PC-3 (cell line): ENCODE measurements around the gene ADGRG1. TPM values are rescaled to one million over a fixed set of nuclear protein-coding genes. Genes with fewer than 3 reads are reported as not detected.

ENCODE experiments used
- ATAC-seq: fragments of 200-7000 bp; cut with Tn5 transposase; 2 replicates; pipeline ENCODE4 v1.9.1; 2020; ENCODE audit warnings: mild to moderate bottlenecking, moderate library complexity
- BruUV-seq: library from RNA; stranded (reverse); fragments of 400-500 nt; replicated peaks from 2 replicates; lab custom pipeline; 2021; lab: Mats Ljungman, UMichigan
- CTCF ChIA-PET: fragments of 300-600 bp; sonication (Branson Sonifier 250); formaldehyde crosslinking; loops from one replicate; lab custom pipeline; 2022; ENCODE audit warnings: antibody characterized with exemption; lab: Charles Lee
- POLR2A ChIA-PET: fragments of 300-600 bp; sonication (Branson Sonifier 250); formaldehyde crosslinking; loops from one replicate; lab custom pipeline; 2022; ENCODE audit warnings: antibody characterized with exemption; ENCODE audit not compliant: unreplicated experiment; lab: Charles Lee
- DNase-seq: peaks from one replicate; pipeline ENCODE4 v3.0.0-alpha.2; 2015
- H2AFZ ChIP-seq: fragments of 300-600 bp; sonication (generic); 2 replicates; pipeline ENCODE4 v1.6.0; 2016; ENCODE audit warnings: antibody characterized with exemption, low read length
- H3F3A ChIP-seq: fragments of 300-600 bp; sonication (generic); one replicate; pipeline ENCODE4 v1.6.0; 2017; ENCODE audit warnings: antibody characterized with exemption, low read length, control low read depth, mild to moderate bottlenecking; ENCODE audit not compliant: unreplicated experiment
- H3K27ac ChIP-seq: fragments of 300-600 bp; sonication (generic); 2 replicates; pipeline ENCODE4 v1.5.1; 2016; ENCODE audit warnings: mild to moderate bottlenecking, low read length
- H3K27me3 ChIP-seq: fragments of 300-600 bp; sonication (generic); 2 replicates; pipeline ENCODE4 v1.6.1; 2016; ENCODE audit warnings: low read length, mixed read lengths
- H3K36me3 ChIP-seq: fragments of 300-600 bp; sonication (generic); 2 replicates; pipeline ENCODE4 v1.6.1; 2016; ENCODE audit warnings: low read depth, mixed run types, low read length, mixed read lengths
- H3K4me1 ChIP-seq: fragments of 300-600 bp; sonication (generic); 2 replicates; pipeline ENCODE4 v1.5.1; 2016; ENCODE audit warnings: low read length; ENCODE audit not compliant: insufficient read depth
- H3K4me2 ChIP-seq: fragments of 300-600 bp; sonication (generic); 2 replicates; pipeline ENCODE4 v1.6.0; 2016; ENCODE audit warnings: low read length
- H3K4me3 ChIP-seq: fragments of 300-600 bp; sonication (generic); 2 replicates; pipeline ENCODE4 v1.5.1; 2016; ENCODE audit warnings: mild to moderate bottlenecking, low read length, mixed read lengths
- H3K79me2 ChIP-seq: fragments of 300-600 bp; sonication (generic); 2 replicates; pipeline ENCODE4 v1.6.1; 2017; ENCODE audit warnings: low read length, mixed read lengths
- H3K9ac ChIP-seq: fragments of 300-600 bp; sonication (generic); 2 replicates; pipeline ENCODE4 v1.6.0; 2016; ENCODE audit warnings: mild to moderate bottlenecking, low read length
- H3K9me2 ChIP-seq: fragments of 300-600 bp; sonication (generic); replicated peaks from 2 replicates; pipeline ENCODE4 v1.6.1; 2016; ENCODE audit warnings: mixed run types, low read length, mixed read lengths
- H3K9me3 ChIP-seq: fragments of 300-600 bp; sonication (generic); 2 replicates; pipeline ENCODE4 v1.6.1; 2016; ENCODE audit warnings: low read length, mixed read lengths
- H4K20me1 ChIP-seq: fragments of 300-600 bp; sonication (generic); 2 replicates; pipeline ENCODE4 v1.6.1; 2016; ENCODE audit warnings: low read length, mixed read lengths
- CTCF ChIP-seq: fragments of 300-600 bp; sonication (generic); conservative IDR thresholded peaks from 2 replicates; pipeline ENCODE4 v1.5.1; 2017; ENCODE audit warnings: antibody characterized with exemption, low read depth, mild to moderate bottlenecking, low read length
- EZH2 ChIP-seq: fragments of 300-600 bp; sonication (generic); IDR thresholded peaks from one replicate; pipeline ENCODE4 v1.6.1; 2017; ENCODE audit warnings: antibody characterized with exemption, mild to moderate bottlenecking, low read length; ENCODE audit not compliant: unreplicated experiment
- EZH2phosphoT487 ChIP-seq: fragments of 300-600 bp; sonication (generic); IDR thresholded peaks from 2 replicates; pipeline ENCODE4 v1.6.1; 2018; ENCODE audit warnings: mild to moderate bottlenecking, antibody characterized with exemption, low read length, borderline replicate concordance
- intact Hi-C: fragments of 100-400 bp; cut with micrococcal nuclease; formaldehyde crosslinking; loops from 2 replicates; pipeline ENCODE4 v1.9.0; 2023
- total RNA-seq: library from RNA; depleted of rRNA; stranded (reverse); fragments of >200 nt; gene quantifications from 2 replicates; pipeline ENCODE4 v1.2.3, GENCODE V29; 2014

Gene ADGRG1
- total RNA-seq, 1 experiment from 2014 or later, result 33.7 TPM

- ATAC-seq, result no peak
- TF ChIP-seq EZH2phosphoT487 (no peak), CTCF (no peak), EZH2 (no peak)
- Histone ChIP-seq H3K4me2 (no peak overlapping the region), H2AFZ (no peak overlapping the region), H3K27ac (no peak overlapping the region), H3K4me3 (no peak overlapping the region), H3K36me3 (no peaks in the 10 kb centered on the region), H3K79me2 (no peaks in the 10 kb centered on the region), H3K4me1 (peaks cover 13% of the 10 kb centered on the region; the same call in 1 of the 2 replicates), H3F3A (no peaks in the 10 kb centered on the region), H3K9me2 (no peaks in the 10 kb centered on the region), H3K9me3 (no peaks in the 10 kb centered on the region), H4K20me1 (no peaks in the 10 kb centered on the region), H3K27me3 (no peaks in the 10 kb centered on the region), H3K9ac (no peak overlapping the region)
- ChIA-PET POLR2A (no interaction called here), CTCF (no interaction called here)
- no peak for DNase-seq
- no TSS peak for BruUV-seq
- intact Hi-C loops, result no loop called here
Observed at GRCh38 chr16:57672824-57673223, 44.4 kb downstream of the ADGRG1 start.

GRCh38 chr16:57675741-57676551, 47.5 kb downstream of the ADGRG1 start:
- Histone ChIP-seq H3F3A (no peaks in the 10 kb centered on the region), H3K79me2 (no peaks in the 10 kb centered on the region), H4K20me1 (no peaks in the 10 kb centered on the region), H3K27ac (no peak overlapping the region), H3K4me2 (no peak overlapping the region), H3K9ac (no peak overlapping the region), H3K4me1 (peaks cover 16% of the 10 kb centered on the region; the same call in 1 of the 2 replicates), H3K4me3 (no peak overlapping the region), H3K9me2 (no peaks in the 10 kb centered on the region), H2AFZ (no peak overlapping the region), H3K27me3 (no peaks in the 10 kb centered on the region), H3K36me3 (no peaks in the 10 kb centered on the region), H3K9me3 (no peaks in the 10 kb centered on the region)
- BruUV-seq, result no TSS peak
- intact Hi-C loops, result no loop called here
- POLR2A ChIA-PET, result no interaction called here
- ATAC-seq (no peak), DNase-seq (no peak)
- CTCF ChIA-PET, result interaction anchor here (0.6 kb wide), 1 partner anchor 105 kb away, joined by 3 read pairs; no protein-coding TSS in a partner anchor
- no peak for TF ChIP-seq EZH2phosphoT487

GRCh38 chr16:57676553-57677085, 48.2 kb downstream of the ADGRG1 start:
- no peaks in the 10 kb centered on the region for H3K27me3 ChIP-seq
- CTCF ChIA-PET, result no interaction called here
- no peaks in the 10 kb centered on the region for H3K36me3 ChIP-seq
- H4K20me1 ChIP-seq, result no peaks in the 10 kb centered on the region
- BruUV-seq, result no TSS peak
- TF ChIP-seq EZH2phosphoT487 (no peak), EZH2 (no peak), CTCF (no peak)
- H3K27ac ChIP-seq, result no peak overlapping the region
- no peak for ATAC-seq
- no peak overlapping the region for H3K9ac ChIP-seq
- peaks cover 16% of the 10 kb centered on the region; the same call in 1 of the 2 replicates for H3K4me1 ChIP-seq
- POLR2A ChIA-PET, result no interaction called here
- no peaks in the 10 kb centered on the region for H3K9me2 ChIP-seq
- intact Hi-C loops, result no loop called here
- H2AFZ ChIP-seq, result no peak overlapping the region
- peak; percentile 13 for DNase-seq
- H3K4me3 ChIP-seq, result no peak overlapping the region
- H3K4me2 ChIP-seq, result no peak overlapping the region
- no peaks in the 10 kb centered on the region for H3K9me3 ChIP-seq
- H3K79me2 ChIP-seq, result no peaks in the 10 kb centered on the region
- no peaks in the 10 kb centered on the region for H3F3A ChIP-seq
